GM18517 (cell line): ENCODE results near the gene LRRC75A.

Experiments used
- ATAC-seq: cut with Tn5 transposase; IDR thresholded peaks from one replicate; pipeline ENCODE4 v1.9.1; 2021; ENCODE audit warnings: mild to moderate bottlenecking, moderate library complexity; ENCODE audit not compliant: unreplicated experiment

Gene LRRC75A

DNA sequence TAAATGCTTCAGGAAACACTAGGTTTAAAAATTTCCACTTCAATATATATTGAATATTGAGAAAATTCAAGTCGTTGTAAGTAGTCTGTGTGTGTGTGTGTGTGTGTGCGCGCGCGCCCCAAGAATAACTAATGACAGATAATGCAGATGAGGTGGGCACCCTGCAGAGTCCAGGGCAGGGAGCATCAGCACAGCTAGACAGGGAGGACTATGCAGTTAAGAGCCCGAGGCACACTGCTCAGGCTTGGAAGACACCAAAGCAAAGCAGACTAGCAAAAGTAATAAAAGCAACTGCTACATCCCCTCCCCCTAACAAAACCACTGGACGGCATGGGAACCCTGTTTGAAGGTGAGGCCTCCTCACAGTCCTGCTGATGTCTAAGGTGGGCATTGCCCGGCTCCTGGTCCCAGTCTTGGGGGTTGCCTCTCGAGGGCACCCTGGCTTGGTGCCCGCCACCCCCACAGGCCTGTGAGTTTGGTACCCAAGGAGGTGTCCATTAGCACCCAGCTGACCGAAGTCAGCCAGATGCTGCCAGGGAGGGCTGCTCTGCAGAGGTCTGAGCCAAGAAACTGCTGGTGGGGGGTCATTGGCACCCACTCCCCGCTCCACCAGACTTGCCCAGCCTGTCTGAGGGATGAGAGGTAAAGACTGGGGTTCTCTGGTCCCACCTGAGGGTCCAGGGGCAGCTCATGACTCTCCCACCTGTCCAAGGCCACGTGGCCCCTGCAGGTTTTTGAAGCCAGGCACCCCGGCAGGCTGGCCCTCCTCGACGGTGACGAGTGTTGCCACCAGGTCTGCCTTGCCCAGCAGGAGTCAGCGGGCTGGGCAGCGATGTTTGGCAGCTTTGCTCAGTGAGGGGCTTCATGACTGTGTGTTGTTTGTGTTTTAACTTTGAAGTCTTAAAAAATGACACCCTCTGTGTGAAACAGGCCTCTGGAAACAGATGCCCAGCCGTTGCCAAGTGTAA, 18.7 kb downstream of the LRRC75A start:
- ATAC-seq: no peak

DNA sequence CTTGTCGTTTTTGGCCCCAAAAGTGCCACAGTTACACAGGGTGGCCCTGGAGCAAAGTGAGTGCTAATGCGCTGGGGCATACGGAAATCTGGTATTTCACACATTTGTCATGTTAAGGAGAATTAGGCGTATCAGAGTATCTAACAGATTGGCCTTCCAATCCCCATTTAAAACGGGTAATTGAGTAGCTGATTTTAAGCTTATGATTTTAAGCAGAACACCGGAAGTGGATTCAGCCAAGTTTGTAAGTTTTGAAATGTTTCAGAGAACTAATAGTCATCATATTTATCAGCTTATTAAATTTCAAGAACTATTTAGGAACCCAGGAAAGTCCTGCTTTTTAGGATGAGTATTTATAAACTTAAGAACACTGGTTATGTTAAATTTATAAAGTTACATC, 19.5 kb downstream of the LRRC75A start:
- no peak for ATAC-seq

DNA sequence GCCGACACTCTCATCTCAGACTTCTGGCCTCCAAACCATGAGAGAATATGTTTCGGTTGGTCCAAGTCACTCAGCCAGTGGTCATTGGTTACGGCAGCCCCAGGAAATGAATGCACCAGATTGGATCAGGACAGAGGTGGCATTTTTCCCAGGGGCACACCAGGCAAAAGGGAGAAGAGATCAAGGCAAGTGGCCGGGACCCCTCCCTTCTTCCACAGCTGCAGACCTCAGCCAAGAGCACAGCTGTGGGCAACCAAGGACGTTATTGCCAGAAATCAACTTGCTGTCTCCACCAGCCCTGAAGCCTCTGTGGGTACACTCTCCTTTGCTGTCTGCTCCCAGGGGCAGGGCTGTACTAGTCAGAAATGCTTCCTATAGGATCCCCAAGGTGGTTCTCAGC, 20.7 kb downstream of the LRRC75A start:
- ATAC-seq: no peak

DNA sequence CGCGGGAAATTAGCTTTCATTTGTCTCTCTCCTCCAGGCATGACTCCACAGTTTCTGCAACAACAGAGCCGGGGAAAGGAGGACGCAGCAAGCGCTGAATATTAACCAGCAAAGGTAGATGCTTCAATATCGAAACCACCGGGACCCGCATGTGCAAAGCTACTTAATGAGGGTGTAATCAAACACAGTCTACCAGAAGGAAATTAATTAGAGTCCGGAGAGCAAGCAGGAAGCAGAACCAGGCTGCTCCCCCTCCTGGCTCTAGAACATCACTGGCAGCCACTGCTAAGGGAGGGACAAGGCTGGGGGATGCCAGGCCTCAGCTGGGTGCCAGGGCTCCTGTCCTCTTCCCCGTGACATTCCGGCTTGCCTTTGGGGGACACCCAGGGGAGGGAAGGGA, 21.7 kb downstream of the LRRC75A start:
- ATAC-seq: no peak

DNA sequence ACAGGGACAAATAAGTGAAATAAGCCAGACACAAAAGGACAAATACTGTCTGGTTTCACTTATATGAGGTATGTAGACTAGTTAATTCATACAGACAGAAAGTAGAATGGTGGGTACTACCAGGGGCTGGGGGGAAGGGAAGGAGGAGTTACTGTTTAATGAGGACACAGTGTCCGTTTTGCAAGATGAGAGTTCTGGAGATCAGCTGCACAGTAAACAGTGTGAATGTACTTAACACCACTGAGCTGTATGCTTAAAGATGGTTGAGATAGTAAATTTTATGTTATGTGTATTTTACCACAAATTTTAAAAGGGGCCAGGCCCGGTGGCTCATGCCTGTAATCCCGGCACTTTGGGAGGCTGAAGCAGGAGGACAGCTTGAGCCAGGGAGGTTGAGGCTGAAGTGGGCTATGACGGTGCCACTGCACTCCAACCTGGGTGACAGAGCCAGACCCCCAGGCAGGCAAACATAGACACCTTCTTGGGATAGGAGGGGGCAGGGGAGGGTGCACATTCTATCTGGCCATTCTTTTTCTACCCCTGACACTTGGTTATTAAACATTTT, 23.5 kb downstream of the LRRC75A start:
- ATAC-seq: no peak

DNA sequence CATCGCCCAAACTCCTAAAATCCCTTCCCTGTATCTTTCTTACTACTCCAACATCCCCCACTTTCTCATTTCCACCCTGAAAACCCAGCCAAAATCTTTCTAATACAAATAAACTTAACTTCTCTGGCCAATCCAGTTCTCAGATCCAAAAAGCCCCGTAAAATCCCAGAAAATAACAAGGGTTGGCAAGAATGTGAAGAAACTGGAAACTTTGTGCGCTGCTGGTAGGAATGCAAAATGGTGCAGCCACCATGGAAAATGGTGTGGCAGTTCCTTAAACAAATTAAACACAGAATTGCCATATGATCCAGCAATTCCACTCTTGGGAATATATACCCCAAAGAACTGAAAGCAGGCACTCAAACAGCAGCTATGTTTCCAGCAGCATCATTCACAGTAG, 24.1 kb downstream of the LRRC75A start:
- ATAC-seq: no peak

DNA sequence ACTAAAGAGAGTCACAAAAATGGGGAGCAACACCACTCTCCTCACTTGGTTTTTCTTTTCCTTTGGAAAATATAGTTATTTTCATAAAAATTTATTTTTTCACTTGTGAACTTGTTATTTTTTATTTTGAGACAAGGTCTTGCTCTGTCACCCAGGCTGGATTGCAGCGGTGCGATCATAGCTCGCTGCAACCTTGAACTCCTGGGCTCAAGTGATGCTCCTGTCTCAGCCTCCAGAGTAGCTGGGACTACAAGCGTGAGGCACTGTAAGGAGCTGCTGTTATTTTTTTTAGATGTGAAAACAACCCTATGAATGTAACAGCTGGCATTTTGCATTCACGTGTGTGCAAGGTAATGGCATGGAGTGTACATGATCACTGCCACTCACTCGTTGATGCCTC, 24.9 kb downstream of the LRRC75A start:
- no peak for ATAC-seq

DNA sequence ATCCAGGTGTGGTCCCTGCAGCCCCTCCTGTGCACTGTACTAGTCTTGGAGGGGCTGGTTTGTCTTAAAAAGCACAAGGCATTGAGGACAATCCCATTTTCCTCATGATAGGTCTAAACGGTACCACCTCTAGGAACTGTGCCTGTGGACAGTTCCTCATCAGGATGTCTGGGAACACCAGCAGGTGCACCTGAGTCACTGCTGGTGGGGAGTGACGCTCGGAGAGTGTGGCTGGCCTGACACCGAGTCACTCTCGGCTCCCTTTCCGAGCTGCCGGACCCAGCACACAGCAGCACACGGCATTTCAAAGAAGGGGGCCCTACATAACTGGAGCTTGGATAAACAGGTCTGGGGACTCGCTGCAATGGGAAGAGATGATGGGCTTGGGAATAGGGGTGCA, 25.6 kb downstream of the LRRC75A start:
- ATAC-seq: no peak

DNA sequence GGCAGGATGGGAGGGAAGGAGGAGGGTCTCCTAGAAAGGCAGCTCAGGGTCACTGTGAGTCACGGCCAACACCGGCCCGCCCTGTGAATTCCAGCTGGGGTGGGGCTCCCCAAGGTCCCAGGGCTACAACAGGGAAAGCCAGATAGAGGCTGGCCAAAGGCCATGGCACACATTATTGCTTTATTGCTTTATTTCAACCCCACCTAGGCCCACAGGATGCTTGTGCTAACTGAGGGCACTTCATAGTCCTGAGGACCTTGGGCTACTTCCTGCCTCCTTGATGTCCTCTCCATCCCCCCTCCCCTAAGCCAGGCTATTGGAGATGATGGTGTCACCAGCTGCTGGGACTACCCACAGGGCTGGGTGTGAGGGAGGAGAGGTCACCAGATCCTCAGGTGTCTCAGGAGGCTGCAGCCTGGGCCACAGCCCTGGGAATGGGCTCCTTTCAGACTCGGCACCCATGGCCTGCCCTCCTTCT, 26.1 kb downstream of the LRRC75A start:
- no peak for ATAC-seq

DNA sequence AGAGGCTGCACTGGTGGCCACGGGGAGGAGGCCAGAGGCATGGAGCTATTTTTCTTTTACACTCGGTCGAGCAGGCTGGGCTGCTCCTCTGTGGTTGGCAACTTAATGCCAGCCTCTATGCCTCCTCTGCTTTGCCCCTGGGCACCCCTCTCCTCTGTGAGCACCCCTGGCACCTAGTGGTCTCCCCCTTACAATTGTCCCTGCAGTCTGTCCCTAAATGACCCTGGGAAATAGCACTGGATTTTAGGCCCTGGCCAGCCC, 27.0 kb downstream of the LRRC75A start:
- ATAC-seq: no peak

DNA sequence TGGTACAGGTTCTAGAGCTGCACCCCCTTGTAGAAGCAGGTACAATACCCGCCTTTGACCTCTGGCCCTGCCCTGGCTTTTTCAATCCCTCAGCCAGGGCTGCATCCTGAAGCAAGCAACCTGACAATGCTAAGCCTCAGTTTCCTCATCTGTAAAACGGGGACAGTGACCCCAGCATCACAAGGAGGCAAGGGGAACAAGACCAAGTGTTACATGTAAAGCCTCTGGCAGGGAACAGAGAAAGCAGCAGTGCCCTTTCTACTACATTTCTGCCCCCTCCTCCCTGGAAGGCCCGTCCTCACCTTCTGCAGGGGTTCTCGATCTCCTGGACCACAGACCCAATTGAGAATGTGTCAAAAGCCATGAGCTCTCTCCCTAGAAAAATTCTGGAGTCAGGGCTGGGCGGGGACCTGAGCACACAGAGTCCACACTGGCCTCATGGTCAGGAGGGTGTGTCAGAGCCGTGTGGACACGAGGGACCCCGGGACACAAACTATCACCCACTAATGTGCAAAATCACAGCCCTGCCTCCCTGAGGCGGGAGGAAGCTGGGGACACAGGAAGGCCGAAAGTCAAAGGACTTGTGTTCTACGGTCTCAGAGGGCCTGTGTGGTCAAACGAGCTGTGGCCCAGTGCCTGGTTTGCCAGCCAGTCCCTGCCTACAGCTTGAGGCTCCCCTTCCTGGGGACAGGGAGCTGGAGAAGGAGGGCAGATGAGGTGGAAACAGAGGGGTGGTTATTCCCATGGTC, 27.5 kb downstream of the LRRC75A start:
- ATAC-seq: no peak

DNA sequence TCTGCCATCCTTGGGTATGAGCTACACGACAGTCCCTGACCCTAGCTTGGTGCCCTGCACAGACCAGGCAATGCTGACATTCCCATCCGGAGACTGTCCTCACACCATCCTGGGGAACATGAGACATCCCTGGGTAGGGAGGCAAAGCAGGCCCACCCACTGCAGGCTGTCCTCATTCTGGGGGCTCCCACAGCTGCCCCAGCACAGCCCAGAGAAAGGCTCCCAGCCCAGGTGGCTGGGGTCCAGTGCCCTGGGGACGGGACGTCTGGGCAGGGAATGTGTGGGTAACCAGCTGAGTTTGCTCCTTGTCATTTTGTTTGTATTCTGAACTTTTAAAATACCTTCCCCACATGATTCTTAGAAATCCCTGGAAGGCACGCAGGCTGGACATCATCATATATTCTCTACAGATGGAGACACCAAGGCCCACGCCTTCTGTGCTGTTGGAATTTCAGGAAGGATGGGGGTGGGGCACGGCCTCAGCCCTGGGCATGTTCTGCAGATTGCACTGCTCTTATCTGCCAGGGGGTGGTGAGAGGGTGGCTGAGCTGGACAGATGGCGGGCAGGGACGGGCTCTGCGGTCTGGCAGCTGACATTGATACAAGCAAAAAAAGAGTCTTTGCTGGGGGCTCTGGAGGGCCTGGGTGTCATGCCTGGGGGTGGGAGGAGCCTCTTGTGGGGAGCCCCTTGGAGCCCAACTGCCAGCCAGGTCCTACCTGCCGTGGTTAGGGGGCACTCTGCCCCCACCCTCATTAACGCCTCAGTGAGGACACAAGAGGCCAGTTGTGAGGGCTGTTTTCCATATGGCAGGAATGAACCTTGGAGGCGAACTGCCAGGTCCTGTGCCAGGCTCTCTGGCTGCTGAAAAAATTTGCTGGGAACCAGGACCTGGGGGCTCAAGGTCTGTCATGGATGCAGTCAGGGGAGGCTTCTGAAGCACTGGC, 28.4 kb downstream of the LRRC75A start:
- ATAC-seq: no peak

DNA sequence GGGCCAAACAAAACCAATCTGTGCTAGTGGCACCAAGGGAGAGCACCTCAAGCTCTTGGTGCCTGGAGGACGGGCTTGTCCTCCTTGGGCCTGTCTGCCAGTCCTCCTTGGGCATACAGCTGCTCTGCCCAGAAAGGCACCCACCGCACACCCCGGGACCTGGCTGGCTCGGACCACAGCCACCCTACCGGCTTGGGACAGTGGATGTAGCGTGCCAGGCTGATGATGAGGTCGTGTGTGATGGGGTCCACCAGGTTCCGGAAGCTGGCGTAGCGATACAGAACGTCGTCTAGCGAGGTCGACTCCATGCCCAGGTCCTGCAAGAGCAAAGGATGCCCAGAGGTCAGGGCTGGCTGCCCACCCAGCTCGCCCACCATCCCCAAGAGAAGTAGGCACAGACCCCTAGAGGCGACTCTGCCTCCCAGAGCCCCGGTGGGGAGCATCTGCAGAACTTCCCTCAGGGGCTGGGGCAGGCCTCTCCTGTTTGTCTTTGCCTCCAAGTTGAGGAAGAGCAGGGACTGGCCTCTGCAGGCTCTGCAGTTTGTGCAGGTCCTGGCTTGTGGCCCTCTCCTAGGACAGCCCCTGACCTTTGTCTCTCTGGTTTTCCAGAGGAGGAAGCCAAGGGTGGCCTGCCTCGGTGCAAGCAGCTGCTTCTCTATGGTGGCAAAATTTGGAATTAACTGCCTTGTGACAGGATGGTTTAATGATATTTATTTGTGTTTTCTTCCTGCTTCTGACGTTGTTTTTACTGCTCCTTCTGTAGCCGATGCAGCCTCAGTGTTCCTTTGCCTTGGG, 29.7 kb downstream of the LRRC75A start:
- no peak for ATAC-seq

DNA sequence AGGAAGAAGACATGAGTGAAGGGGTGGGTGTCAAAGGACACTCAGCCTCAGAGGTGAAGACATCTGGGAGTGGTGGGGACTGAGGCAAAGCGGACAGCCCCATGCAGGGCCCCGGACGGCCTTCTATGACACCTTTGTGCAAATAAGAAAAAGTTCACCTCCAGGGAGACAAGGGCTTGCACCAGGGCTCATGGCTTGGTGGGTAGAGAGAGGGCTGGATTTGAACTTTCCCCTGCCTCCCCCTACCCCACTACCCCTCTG, 30.5 kb downstream of the LRRC75A start:
- no peak for ATAC-seq

DNA sequence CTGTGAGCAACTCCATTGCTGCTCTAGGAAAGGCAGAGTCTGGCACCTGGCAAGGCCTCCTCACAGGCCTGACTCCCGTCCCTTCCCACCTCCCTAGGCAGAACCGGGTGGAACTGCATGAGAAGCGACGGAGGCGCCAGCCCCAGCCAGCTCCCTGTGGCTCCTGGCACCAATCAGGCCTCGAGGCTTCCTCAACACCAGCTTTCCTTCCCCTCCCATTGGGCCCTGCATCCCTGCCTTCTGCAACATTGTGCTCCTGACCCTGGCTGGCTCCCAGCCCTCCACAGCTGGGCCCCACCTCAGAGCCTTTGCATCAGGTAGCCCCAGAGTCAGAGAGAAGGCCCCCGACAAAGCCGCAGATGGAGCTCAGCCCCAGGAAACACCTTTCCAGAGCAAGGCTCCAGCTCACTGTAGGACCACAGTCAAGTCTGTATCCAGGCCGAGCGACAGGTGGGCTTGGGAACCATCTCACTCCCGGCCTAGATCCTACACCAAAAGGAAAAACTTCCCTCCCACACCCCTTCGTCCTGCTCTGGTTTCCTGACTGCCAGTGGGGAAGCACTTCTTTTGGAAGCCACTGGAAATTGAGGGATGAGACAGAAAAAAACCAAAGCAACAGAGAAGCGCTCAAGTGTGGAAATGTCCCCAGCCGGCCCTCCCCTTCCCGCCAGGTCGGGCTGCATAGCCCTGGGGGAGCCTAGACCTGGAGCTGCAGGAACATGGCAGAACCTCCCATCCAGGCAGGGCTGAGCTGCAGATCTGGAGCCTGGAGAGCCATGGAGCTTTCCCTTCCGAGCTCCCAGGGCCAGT, 31.0 kb downstream of the LRRC75A start:
- no peak for ATAC-seq

DNA sequence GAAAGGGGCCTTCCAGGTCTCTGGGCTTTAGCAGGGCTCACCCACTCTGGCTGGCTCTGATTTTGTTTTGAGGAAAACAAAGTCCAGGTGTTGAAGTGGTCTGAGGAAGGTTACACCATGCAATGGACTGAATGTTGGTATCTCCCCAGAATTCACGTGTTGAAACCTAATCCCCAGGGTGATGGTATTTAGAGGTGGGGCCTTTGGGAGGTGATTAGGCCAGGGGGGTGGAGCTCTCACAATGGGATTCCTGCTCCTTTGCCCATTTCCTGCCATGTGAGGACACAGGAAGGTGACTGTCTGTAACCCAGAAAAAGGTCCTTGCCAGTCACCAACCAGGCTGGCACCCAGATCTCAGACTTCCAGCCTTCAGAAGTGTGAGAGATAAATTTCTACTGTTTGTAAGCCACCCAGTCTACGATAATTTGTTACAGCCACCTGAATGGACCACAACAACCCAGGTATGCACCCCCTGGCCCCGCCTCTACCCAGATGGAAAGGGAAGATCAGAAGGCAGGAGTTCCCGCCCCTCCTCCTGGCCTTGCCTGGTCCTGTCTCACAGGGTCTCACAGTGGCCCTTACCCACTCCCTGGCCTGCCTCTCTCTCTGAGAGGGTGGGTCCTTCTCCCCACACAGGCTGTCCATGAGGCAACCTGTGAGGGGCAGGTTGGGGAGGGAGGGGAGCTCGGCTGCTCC, 32.0 kb downstream of the LRRC75A start:
- no peak for ATAC-seq

DNA sequence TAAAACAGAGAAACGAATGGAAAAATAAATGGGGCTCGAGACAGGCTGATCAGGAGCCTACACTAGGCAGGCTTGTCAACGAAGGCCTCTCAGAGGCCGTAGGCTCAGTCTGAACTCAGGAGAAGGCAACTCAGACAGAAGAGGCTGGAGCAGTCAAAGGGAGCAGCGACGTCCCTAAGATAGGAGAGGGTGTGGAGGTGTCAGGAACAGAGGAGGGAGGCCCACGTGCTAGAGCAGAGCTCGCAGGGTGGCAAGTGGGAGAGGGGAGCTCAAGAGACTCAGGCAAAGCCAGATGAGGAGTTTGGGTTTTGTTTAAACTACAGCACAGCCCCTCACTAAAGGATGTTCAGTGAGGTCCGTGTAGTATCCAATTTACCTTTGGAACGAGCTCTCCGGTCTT, 32.7 kb downstream of the LRRC75A start:
- no peak for ATAC-seq

DNA sequence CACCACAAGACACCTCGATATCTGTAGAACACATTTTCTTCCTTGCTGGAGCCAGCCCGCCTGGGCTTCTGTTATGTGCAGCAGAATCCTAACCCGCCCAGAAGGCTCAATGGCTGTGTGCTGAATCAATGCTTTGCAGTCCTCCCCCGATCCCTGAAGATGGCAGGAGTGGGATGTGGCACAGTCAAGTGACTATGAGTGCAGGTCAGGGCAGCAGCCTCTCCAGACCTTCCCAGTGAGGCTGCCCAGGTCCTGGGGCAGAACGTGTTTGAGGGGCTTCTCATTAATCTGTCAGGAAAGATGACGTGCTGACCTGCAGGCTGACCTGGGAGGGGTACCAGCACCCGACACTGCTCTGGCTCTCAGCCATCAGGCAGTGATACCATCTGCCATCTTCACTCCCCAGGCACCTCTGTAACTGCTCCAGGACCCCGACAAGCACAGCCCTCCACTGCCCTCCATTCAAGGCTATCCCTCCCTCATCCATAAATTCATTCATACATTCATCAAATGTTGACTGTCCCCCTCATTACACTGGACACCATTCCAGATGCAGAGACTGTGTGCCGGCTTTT, 35.2 kb downstream of the LRRC75A start:
- ATAC-seq: no peak
